Amygdala (tissue), 56 donors: Measurements from ENCODE around the gene GRIA1.

Source experiments
- DNase-seq, 56 donors: peaks; one replicate each; lab custom pipeline; 2025; lab: John Stamatoyannopoulos, UW

GRIA1 gene

GRCh38 chr5:153598099-153598498 is 107.6 kb downstream of the GRIA1 start:
- DNase-seq: no peak

GRCh38 chr5:153601377-153601776 is 110.9 kb downstream of the GRIA1 start:
- no peak for DNase-seq

GRCh38 chr5:153605386-153605785 is 114.9 kb downstream of the GRIA1 start:
- DNase-seq: no peak

- no peak for DNase-seq
Observed at GRCh38 chr5:153610009-153610408, 119.5 kb downstream of the GRIA1 start.

GRCh38 chr5:153610811-153611210 is 120.3 kb downstream of the GRIA1 start:
- DNase-seq: no peak

GRCh38 chr5:153613144-153613543 is 122.7 kb downstream of the GRIA1 start:
- no peak for DNase-seq

GRCh38 chr5:153613672-153614071 is 123.2 kb downstream of the GRIA1 start:
- DNase-seq: no peak

- DNase-seq: no peak
Observed at GRCh38 chr5:153617190-153617589, 126.7 kb downstream of the GRIA1 start.

- no peak for DNase-seq
Observed at GRCh38 chr5:153618307-153618706, 127.8 kb downstream of the GRIA1 start.

GRCh38 chr5:153618867-153619266 is 128.4 kb downstream of the GRIA1 start:
- no peak for DNase-seq

- DNase-seq: no peak
Observed at GRCh38 chr5:153619771-153620170, 129.3 kb downstream of the GRIA1 start.

- DNase-seq: no peak
Observed at GRCh38 chr5:153623124-153623523, 132.7 kb downstream of the GRIA1 start.

GRCh38 chr5:153623751-153624450 is 133.4 kb downstream of the GRIA1 start:
- no peak for DNase-seq

- no peak for DNase-seq
Observed at GRCh38 chr5:153624451-153624765, 133.9 kb downstream of the GRIA1 start.

- no peak for DNase-seq
Observed at GRCh38 chr5:153625826-153626354, 135.4 kb downstream of the GRIA1 start.

GRCh38 chr5:153626836-153627235 is 136.4 kb downstream of the GRIA1 start:
- no peak for DNase-seq

GRCh38 chr5:153629027-153629895 is 138.8 kb downstream of the GRIA1 start:
- peak in 39 of 56 donors; percentile 2 to 53 (median 21) for DNase-seq

GRCh38 chr5:153630546-153630945 is 140.1 kb downstream of the GRIA1 start:
- no peak for DNase-seq

GRCh38 chr5:153632748-153633290 is 142.3 kb downstream of the GRIA1 start:
- DNase-seq: no peak

- DNase-seq: no peak
Observed at GRCh38 chr5:153636670-153637451, 146.4 kb downstream of the GRIA1 start.

GRCh38 chr5:153640293-153640692 is 149.8 kb downstream of the GRIA1 start:
- DNase-seq: no peak
